ENCODE measurements around the gene PLCL2.

DNA sequence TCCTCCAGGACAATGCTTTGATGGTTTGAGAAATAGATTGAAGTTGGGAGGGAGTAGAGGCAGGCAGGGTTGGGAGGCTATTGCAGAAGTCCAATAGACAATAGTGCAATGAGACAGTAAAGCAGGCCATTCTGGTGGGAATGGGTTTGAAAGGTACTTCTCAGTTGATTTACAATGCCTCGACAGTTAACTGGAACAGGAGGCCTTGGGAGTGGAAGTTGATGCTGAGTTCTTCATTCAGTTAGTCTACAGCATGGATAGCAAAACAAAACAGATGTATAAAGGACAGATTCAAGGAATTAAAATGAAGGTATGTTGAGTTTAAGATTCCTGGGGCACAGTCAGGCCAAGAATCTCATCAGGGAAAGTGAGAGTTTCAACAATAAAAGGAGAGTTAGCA lies 6.8 kb upstream of the PLCL2 start:
- TF ChIP-seq EZH2 (optimal IDR thresholded peaks at IDR 0.05; ENCODE audit: low read depth, low read length): no peak
- TF ChIP-seq, protein P1, sequence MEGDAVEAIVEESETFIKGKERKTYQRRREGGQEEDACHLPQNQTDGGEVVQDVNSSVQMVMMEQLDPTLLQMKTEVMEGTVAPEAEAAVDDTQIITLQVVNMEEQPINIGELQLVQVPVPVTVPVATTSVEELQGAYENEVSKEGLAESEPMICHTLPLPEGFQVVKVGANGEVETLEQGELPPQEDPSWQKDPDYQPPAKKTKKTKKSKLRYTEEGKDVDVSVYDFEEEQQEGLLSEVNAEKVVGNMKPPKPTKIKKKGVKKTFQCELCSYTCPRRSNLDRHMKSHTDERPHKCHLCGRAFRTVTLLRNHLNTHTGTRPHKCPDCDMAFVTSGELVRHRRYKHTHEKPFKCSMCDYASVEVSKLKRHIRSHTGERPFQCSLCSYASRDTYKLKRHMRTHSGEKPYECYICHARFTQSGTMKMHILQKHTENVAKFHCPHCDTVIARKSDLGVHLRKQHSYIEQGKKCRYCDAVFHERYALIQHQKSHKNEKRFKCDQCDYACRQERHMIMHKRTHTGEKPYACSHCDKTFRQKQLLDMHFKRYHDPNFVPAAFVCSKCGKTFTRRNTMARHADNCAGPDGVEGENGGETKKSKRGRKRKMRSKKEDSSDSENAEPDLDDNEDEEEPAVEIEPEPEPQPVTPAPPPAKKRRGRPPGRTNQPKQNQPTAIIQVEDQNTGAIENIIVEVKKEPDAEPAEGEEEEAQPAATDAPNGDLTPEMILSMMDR (IDR thresholded peaks at IDR 0.05; ENCODE audit: low read length): no peak
- no peak for TF ChIP-seq EZH2phosphoT487 (IDR thresholded peaks at IDR 0.05; ENCODE audit: low read length)
